ENCODE data around the gene ATP7B.

DNA sequence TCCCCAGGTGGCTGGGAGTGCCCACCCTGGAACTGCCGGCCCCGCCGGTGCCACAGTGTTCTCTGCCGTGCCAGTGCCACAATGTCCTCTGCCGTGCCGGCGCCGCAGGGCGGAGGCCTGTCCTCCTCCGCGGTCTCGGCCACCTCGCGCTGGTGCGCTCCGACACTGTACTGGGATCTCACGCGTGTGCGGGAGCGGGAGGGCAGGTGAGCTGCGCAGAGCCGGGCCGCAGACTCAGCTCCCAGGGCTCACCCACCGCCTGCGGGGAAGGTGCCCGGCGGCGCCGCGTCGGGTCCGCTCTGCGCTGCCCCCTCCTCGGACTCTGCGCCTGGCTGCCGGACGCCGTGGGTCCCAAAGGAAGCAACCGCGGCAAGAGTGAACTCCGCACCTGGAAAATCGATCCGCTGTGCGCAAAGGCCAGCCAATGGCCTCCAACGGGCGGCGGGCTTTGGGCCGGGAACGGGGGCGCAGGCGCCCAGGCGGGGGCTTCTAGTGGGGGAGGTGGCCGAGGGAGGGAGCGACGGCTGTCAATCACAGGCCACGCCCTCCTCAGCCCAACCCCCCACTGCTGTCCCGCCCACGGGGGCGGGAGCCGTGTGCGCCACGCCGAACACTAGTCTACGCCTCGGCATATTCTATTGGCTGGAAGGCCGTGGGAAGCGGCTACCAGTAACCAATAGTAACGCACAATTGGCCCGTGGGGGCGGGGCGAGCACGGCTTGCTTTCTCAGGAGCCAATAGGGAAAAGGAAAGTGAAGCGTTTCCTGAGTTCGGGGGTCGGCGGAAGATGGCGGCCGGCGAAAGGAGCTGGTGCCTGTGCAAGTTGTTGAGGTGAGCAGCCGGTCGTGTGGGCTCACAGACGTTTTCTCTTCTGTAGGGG is 622 bp upstream of the ATP7B start, which contains the start of gene ALG11:
- TF ChIP-seq, protein P1, sequence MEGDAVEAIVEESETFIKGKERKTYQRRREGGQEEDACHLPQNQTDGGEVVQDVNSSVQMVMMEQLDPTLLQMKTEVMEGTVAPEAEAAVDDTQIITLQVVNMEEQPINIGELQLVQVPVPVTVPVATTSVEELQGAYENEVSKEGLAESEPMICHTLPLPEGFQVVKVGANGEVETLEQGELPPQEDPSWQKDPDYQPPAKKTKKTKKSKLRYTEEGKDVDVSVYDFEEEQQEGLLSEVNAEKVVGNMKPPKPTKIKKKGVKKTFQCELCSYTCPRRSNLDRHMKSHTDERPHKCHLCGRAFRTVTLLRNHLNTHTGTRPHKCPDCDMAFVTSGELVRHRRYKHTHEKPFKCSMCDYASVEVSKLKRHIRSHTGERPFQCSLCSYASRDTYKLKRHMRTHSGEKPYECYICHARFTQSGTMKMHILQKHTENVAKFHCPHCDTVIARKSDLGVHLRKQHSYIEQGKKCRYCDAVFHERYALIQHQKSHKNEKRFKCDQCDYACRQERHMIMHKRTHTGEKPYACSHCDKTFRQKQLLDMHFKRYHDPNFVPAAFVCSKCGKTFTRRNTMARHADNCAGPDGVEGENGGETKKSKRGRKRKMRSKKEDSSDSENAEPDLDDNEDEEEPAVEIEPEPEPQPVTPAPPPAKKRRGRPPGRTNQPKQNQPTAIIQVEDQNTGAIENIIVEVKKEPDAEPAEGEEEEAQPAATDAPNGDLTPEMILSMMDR (IDR thresholded peaks at IDR 0.05; ENCODE audit: low read depth, low read length): no peak
- peak; percentile 83 for TF ChIP-seq POLR2A (IDR thresholded peaks at IDR 0.05; ENCODE audit: extremely low read depth, insufficient read length)
